Measurements from ENCODE around the gene DNAJC4.

DNA sequence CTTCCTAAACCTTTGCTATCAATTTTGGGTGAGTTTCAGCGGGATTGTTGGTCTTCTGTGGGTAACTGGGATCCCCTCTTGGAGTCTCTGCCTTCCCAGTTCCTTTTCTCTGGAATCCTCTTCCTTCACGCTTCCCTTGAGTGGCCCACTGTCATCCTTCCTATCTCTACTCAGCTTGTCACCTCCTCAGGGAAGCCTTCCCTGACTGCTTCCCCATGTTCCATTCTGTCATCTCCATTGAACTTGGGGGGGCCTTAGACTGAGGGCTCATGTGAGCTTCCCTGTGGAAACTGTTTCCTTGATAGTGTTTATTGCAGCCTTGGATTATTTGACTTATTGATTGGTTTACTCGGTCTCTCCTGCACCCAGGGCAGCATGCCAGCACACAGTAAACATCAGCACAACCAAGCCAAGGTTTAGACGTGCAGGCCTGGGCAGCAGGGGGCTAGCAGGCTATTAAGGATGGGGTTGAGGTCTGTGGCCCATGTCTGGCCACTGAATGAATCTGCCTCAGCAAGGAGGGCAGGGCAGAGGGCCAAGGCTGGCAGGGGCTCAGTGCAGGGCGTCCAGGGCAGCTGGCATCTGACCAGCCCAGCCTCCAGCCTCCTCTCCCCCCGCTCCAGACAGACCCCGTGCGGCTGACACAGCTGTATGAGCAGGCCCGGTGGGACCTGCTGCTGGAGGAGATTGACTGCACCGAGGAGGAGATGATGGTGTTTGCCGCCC lies 11.6 kb upstream of the DNAJC4 start:
- TF ChIP-seq CTCF (IDR thresholded peaks at IDR 0.05) (no peak), POLR2AphosphoS5 (IDR thresholded peaks at IDR 0.05) (no peak)

All from prostate gland (tissue), 2 donors.